Keratinocyte (primary cell): ENCODE results near the gene DDX6.

Source experiments
- EZH2 ChIP-seq: IDR thresholded peaks from one replicate; pipeline ENCODE4 v1.6.1; 2012; ENCODE audit warnings: inconsistent platforms, mild to moderate bottlenecking, low read length, moderate library complexity
- TF ChIP-seq, protein P1 (sequence below), 3 experiments: IDR thresholded peaks in 1 of 3; conservative IDR thresholded peaks in 1 of 3; optimal IDR thresholded peaks in 1 of 3; 2 replicates in 2 of 3; 3 replicates in 1 of 3; pipeline versions ENCODE3 to v1.5.1; 2011; ENCODE audit warnings: low read length in 3 of 3, mild to moderate bottlenecking in 3 of 3, moderate library complexity in 2 of 3, control low read depth in 1 of 3, inconsistent platforms in 1 of 3; ENCODE audit not compliant: insufficient read depth in 2 of 3; ENCODE audit errors: extremely low read depth in 1 of 3

DNA sequence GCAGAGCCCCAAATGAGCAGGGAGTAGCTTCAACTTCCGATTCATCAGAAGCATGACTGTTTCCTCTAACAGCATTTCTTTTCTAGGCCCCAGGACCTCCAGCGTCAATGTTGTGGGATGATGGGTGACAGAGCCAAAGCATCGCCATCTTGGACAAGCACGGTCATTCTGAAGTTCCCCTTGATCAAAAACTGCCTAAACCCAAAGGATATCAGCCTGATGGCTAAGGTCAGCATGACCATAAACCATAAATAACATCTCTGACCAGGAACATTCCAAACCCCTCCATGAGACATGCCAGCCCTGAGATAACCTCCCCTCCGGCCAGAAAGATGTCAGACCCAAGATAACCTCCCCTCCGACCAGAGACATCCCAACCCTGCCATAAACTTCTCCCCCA is 82.7 kb downstream of the DDX6 start:
- TF ChIP-seq, protein P1, sequence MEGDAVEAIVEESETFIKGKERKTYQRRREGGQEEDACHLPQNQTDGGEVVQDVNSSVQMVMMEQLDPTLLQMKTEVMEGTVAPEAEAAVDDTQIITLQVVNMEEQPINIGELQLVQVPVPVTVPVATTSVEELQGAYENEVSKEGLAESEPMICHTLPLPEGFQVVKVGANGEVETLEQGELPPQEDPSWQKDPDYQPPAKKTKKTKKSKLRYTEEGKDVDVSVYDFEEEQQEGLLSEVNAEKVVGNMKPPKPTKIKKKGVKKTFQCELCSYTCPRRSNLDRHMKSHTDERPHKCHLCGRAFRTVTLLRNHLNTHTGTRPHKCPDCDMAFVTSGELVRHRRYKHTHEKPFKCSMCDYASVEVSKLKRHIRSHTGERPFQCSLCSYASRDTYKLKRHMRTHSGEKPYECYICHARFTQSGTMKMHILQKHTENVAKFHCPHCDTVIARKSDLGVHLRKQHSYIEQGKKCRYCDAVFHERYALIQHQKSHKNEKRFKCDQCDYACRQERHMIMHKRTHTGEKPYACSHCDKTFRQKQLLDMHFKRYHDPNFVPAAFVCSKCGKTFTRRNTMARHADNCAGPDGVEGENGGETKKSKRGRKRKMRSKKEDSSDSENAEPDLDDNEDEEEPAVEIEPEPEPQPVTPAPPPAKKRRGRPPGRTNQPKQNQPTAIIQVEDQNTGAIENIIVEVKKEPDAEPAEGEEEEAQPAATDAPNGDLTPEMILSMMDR (optimal IDR thresholded peaks at IDR 0.05 in 1 of 3, IDR thresholded peaks at IDR 0.05 in 1 of 3, conservative IDR thresholded peaks at IDR 0.05 in 1 of 3; ENCODE audit: extremely low read depth in 1 of 3, insufficient read depth in 2 of 3, low read length in 3 of 3): no peak
- no peak for TF ChIP-seq EZH2
